NK-92 (cell line): Measurements from ENCODE around the gene IDH3G.
"Not testable (repeated sequence)": the region's sequence is repeated elsewhere in the genome, so short reads cannot be mapped to it uniquely, and the experiment has no call there.

Experiments used
- DNase-seq: peaks from one replicate; lab custom pipeline; 2025; ENCODE audit not compliant: unreplicated experiment; lab: John Stamatoyannopoulos, UW

IDH3G gene

GRCh38 chrX:153763298-153763932, 30.8 kb downstream of the IDH3G start:
- no peak for DNase-seq

GRCh38 chrX:153762626-153763173, 31.5 kb downstream of the IDH3G start:
- DNase-seq = no peak

- no peak for DNase-seq
These were observed 32.3 kb downstream of the IDH3G start for GRCh38 chrX:153761863-153762262.

GRCh38 chrX:153755136-153755535, 39.0 kb downstream of the IDH3G start:
- no peak for DNase-seq

DNA sequence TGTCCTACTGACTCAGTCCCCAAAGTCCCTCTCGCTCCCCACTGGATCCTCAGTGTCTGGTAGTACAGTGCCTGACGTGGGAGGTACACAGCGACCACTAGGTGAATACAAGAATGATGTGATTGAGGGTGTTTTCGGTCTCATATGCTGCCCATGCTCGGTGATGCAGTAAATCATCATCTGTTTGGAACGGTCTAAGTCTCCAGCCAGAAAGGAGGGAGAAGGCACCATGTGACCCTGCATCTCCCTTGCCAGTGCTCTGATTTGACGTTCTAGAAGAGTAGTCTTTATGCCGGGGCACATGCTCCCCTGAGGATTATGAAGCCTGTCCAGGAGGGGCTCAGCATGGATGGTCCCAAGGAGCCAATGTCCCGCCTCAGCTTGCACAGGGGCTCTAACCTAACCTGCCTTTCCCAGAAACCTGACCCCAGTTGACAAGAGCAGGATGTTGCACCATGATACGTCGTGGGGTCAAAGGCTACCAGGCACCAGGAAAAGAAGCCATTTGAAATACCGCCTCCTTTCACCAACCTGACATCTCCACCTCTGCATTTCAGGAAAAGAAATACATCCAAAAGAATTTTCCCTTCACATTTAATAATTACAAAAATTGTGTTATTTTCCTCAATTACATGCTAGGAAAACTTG, 43.9 kb downstream of the IDH3G start:
- no peak for DNase-seq

- not testable (repeated sequence) for DNase-seq
These were observed 45.2 kb downstream of the IDH3G start for GRCh38 chrX:153749017-153749416.

GRCh38 chrX:153746991-153747390, 47.2 kb downstream of the IDH3G start:
- not testable (repeated sequence) for DNase-seq

DNA sequence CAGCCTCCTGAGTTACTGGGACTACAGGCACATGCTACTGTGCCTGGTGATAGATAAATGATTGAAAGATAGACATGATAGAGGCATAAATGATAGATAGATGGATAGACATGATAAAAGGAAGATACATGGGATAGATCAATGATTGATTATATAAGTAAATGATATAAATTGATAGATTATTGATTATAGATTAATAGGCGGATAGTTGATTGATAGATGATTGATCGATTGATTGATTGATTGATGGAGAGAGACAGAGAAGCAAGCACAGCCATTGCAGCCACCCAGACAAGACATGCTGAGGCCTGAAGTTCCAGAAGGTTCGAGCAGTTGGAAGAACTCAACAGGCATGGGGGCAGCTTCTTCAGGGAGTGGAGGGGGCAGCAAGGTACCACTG, 47.8 kb downstream of the IDH3G start:
- no peak for DNase-seq

DNA sequence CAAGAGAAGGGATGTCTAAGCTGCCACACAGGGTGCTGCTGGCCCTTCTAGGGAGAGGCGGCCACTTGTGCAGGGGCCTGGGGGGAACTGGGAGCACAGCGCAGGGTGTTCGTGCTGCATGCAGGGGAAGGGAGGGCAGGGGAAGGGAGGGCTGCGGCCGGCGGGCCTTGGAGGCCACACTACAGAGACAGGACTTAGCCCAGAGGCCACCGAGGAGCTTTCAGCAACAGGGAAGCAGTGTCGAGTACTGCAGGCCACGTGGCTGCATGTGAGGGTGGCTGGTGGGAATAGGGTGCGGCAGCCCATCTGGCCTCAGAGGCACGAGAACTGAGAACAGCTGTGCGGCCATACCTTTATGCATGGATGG, 49.1 kb downstream of the IDH3G start:
- not testable (repeated sequence) for DNase-seq

- DNase-seq = no peak
These were observed 49.7 kb downstream of the IDH3G start for GRCh38 chrX:153744210-153745066.

- DNase-seq = not testable (repeated sequence)
These were observed 50.5 kb downstream of the IDH3G start for GRCh38 chrX:153743468-153744209.

DNA sequence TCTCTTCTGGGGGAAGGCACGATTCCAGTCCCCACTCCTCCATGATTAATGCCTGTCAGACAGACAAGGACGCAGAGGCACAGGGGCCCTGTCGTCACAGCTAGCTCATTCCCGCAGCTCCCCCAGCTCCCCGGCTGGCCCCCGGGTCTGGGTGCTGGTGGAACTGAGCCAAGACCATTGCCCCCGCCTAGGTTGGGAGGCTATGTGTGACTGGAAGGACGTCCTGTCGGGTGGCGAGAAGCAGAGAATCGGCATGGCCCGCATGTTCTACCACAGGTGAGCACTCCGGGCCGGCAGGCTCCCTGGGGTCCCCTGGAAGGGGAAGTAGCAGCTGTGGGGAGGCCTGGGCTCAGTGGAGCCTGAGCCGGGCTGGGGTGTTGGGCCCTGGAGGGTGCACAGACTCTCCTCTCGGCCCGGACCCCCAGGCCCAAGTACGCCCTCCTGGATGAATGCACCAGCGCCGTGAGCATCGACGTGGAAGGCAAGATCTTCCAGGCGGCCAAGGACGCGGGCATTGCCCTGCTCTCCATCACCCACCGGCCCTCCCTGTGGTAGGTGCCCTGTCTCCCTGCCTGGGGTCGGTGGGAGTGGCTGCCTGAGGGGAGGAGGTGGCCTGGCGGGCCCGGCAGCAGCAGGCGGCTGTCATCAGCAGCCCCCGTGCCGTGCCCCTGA, 51.2 kb downstream of the IDH3G start:
- not testable (repeated sequence) for DNase-seq

GRCh38 chrX:153742111-153742510, 52.1 kb downstream of the IDH3G start:
- not testable (repeated sequence) for DNase-seq

DNA sequence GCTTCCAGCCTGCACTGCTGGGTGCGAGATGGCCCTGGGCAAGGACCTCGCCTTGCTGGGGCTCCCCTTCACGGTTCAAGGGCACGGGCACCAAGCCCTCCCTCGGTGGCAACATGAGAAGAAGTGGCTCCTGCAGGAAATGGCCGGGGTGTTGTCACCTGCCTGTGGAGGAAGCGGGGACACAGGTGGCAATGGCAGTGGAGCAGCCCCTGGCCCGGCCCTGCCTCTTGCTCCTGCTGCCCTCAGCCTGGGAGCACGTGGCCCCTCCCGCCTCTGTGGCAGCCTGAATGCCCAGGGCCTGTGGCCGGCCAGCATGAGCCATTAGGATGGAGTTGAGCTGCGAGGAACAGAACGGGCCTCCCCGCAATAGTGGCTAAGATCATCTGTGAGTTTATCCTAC, 52.7 kb downstream of the IDH3G start:
- DNase-seq = no peak

- no peak for DNase-seq
These were observed 53.4 kb downstream of the IDH3G start for GRCh38 chrX:153740631-153741222.

DNA sequence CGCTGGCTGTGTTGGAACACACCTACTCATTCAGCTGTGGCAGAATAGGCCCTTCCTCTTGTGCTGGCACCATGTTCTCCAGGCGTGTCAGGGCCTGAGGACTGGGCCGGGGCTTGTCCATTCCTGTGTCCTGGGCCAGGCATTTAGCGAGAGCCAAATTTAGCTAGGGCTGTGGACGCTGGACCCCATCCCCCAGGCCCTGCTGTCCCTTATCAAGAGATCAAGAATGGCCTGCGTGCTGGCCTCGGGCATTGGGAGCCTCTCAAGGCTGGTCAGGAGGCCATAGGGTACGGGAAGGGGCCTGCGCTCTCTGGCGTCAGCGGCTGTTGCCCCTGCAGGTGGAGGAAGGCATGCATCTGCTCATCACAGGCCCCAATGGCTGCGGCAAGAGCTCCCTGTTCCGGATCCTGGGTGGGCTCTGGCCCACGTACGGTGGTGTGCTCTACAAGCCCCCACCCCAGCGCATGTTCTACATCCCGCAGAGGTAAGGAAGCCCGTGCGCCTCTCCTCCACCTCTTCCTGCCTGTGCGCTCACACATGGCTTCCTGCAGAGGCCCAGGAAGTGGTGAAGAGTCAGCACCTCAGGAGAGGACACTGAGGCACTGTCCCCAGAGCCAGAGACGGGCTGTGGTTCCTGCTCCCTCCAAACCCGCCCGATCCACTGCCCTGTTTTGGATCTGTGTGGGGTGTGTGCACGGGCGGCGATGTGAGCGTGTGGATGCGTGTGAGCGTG, 54.3 kb downstream of the IDH3G start:
- DNase-seq = no peak

- no peak for DNase-seq
These were observed 56.0 kb downstream of the IDH3G start for GRCh38 chrX:153738056-153738605.

- DNase-seq = no peak
These were observed 57.2 kb downstream of the IDH3G start for GRCh38 chrX:153736871-153737441.
